SK-N-SH (cell line): ENCODE data around the gene SKIL. TPM values are rescaled to one million over a fixed set of nuclear protein-coding genes. Genes with fewer than 3 reads are reported as not detected.

Experiments
- CTCF ChIA-PET: fragments of 300-600, 350-600 bp; formaldehyde crosslinking; extraction: SDS; loops from one replicate; lab custom pipeline; 2021; lab: Yijun Ruan, JAX
- POLR2A ChIA-PET: fragments of 350-600 bp; sonication (Branson Sonifier 250); formaldehyde crosslinking; extraction: SDS; loops from one replicate; lab custom pipeline; 2020; ENCODE audit warnings: antibody characterized with exemption, inconsistent platforms; lab: Yijun Ruan, JAX
- DNase-seq: peaks from one replicate; pipeline ENCODE4 v3.0.0; 2012
- H2AFZ ChIP-seq: fragments of 200-600 bp; sonication (generic); 2 replicates; pipeline ENCODE4 v1.8.1; 2016; ENCODE audit warnings: antibody characterized with exemption, mild to moderate bottlenecking, low read depth
- H3F3A ChIP-seq: fragments of 200-600 bp; sonication (generic); replicated peaks from 2 replicates; pipeline ENCODE3; 2016; ENCODE audit warnings: antibody characterized with exemption, mild to moderate bottlenecking; ENCODE audit not compliant: insufficient read depth
- H3K27ac ChIP-seq, 2 experiments: fragments of 200-500 bp in 1 of 2; fragments of 200-600 bp in 1 of 2; sonication (Bioruptor generic) in 1 of 2; sonication (generic), shearing (Covaris generic) in 1 of 2; 2 replicates each; pipeline versions ENCODE4 v1.5.1 to v1.6.1; 2014 to 2016; ENCODE audit warnings: low read depth in 2 of 2, inconsistent platforms in 1 of 2, low read length in 1 of 2, mild to moderate bottlenecking in 1 of 2, mixed read lengths in 1 of 2
- H3K27me3 ChIP-seq: fragments of 200-600 bp; sonication (generic), shearing (Covaris generic); 2 replicates; pipeline ENCODE4 v1.6.1; 2016; ENCODE audit warnings: mixed run types; ENCODE audit not compliant: insufficient read depth
- H3K36me3 ChIP-seq, 2 experiments: fragments of 200-500 bp in 1 of 2; fragments of 200-600 bp in 1 of 2; sonication (Bioruptor generic) in 1 of 2; sonication (generic) in 1 of 2; replicated peaks in 1 of 2; 2 replicates each; pipeline versions ENCODE3 to v1.5.1; 2014 to 2016; ENCODE audit warnings: low read length in 1 of 2, mild to moderate bottlenecking in 1 of 2; ENCODE audit not compliant: insufficient read depth in 2 of 2, control insufficient read depth in 1 of 2
- H3K4me1 ChIP-seq, 2 experiments: fragments of 200-500 bp in 1 of 2; fragments of 200-600 bp in 1 of 2; sonication (Bioruptor generic) in 1 of 2; sonication (generic), shearing (Covaris generic) in 1 of 2; 2 replicates each; pipeline versions ENCODE4 v1.5.1 to v1.6.1; 2014 to 2016; ENCODE audit warnings: low read depth in 1 of 2, low read length in 1 of 2, mixed run types in 1 of 2; ENCODE audit not compliant: insufficient read depth in 2 of 2, control insufficient read depth in 1 of 2
- H3K4me2 ChIP-seq: fragments of 200-600 bp; sonication (generic), shearing (Covaris generic); 2 replicates; pipeline ENCODE4 v1.6.1; 2017; ENCODE audit warnings: mixed run types
- H3K4me3 ChIP-seq, 2 experiments: fragments of 200-500 bp in 1 of 2; fragments of 200-600 bp in 1 of 2; sonication (Bioruptor generic) in 1 of 2; sonication (generic), shearing (Covaris generic) in 1 of 2; 2 replicates each; pipeline versions ENCODE4 v1.5.1 to v1.8.1; 2014 to 2016; ENCODE audit warnings: low read depth in 2 of 2, inconsistent platforms in 1 of 2, low read length in 1 of 2, mild to moderate bottlenecking in 1 of 2, mixed read lengths in 1 of 2, moderate library complexity in 1 of 2
- H3K79me2 ChIP-seq: fragments of 200-600 bp; sonication (generic); 2 replicates; pipeline ENCODE4 v1.8.1; 2017; ENCODE audit warnings: mild to moderate bottlenecking; ENCODE audit not compliant: insufficient read depth
- H3K9ac ChIP-seq: fragments of 200-600 bp; sonication (generic); 2 replicates; pipeline ENCODE4 v1.6.1; 2017; ENCODE audit warnings: mixed run types
- H3K9me2 ChIP-seq: fragments of 200-600 bp; sonication (generic); 2 replicates; pipeline ENCODE4 v1.6.1; 2017; ENCODE audit warnings: mixed run types
- H3K9me3 ChIP-seq: fragments of 200-600 bp; sonication (generic); 2 replicates; pipeline ENCODE4 v1.6.1; 2017; ENCODE audit warnings: mixed run types, mild to moderate bottlenecking, moderate library complexity
- H4K20me1 ChIP-seq: fragments of 200-600 bp; sonication (generic); 2 replicates; pipeline ENCODE4 v1.6.1; 2017; ENCODE audit warnings: mild to moderate bottlenecking, mixed run types; ENCODE audit not compliant: insufficient read depth
- CTCF ChIP-seq: fragments of 200-600 bp; sonication (generic); IDR thresholded peaks from 2 replicates; pipeline ENCODE4 v1.6.1; 2017; ENCODE audit warnings: antibody characterized with exemption, mild to moderate bottlenecking, moderate library complexity
- ELF1 ChIP-seq: IDR thresholded peaks from 2 replicates; pipeline ENCODE4 v1.4.0; 2012
- EZH2phosphoT487 ChIP-seq: fragments of 200-600 bp; sonication (generic); IDR thresholded peaks from 2 replicates; pipeline ENCODE4 v1.6.1; 2017; ENCODE audit warnings: low read depth, mixed run types, mild to moderate bottlenecking, antibody characterized with exemption, moderate library complexity, borderline replicate concordance
- FOXM1 ChIP-seq: IDR thresholded peaks from 2 replicates; pipeline ENCODE4 v1.4.0; 2012; ENCODE audit warnings: low read depth, mild to moderate bottlenecking
- GATA2 ChIP-seq: sonication (generic); formaldehyde crosslinking; IDR thresholded peaks from 2 replicates; pipeline ENCODE4 v1.5.0; 2020; ENCODE audit warnings: mild to moderate bottlenecking, missing genetic modification reagents
- JUND ChIP-seq: IDR thresholded peaks from 2 replicates; pipeline ENCODE4 v1.4.0; 2012
- MAX ChIP-seq: IDR thresholded peaks from 2 replicates; pipeline ENCODE4 v1.4.0; 2012; ENCODE audit warnings: low read depth
- NFIC ChIP-seq: IDR thresholded peaks from 2 replicates; pipeline ENCODE4 v1.4.0; 2012; ENCODE audit warnings: borderline replicate concordance
- RCOR1 ChIP-seq: fragments of 150-350 bp; IDR thresholded peaks from 2 replicates; pipeline ENCODE4 v1.6.1; 2017; ENCODE audit warnings: antibody characterized with exemption, low read length
- REST ChIP-seq: IDR thresholded peaks from 2 replicates; pipeline ENCODE4 v1.6.1; 2012; ENCODE audit warnings: mild to moderate bottlenecking, low read depth, low read length, moderate library complexity
- RXRA ChIP-seq: IDR thresholded peaks from 2 replicates; pipeline ENCODE4 v1.4.0; 2012; ENCODE audit warnings: low read depth, mild to moderate bottlenecking, borderline replicate concordance
- SMC3 ChIP-seq: IDR thresholded peaks from 2 replicates; pipeline ENCODE4 v1.6.1; 2012; ENCODE audit warnings: low read depth, low read length, improper control_type of control experiment
- TAF1 ChIP-seq: IDR thresholded peaks from 2 replicates; pipeline ENCODE4 v1.6.1; 2012; ENCODE audit warnings: low read depth, mild to moderate bottlenecking, low read length, moderate library complexity, borderline replicate concordance
- TCF12 ChIP-seq: IDR thresholded peaks from 2 replicates; pipeline ENCODE4 v1.4.0; 2012
- USF1 ChIP-seq: IDR thresholded peaks from 2 replicates; pipeline ENCODE4 v1.4.0; 2012; ENCODE audit warnings: low read depth, borderline replicate concordance
- YY1 ChIP-seq: IDR thresholded peaks from 2 replicates; pipeline ENCODE4 v1.4.0; 2012; ENCODE audit warnings: low read depth, mild to moderate bottlenecking
- ZBTB33 ChIP-seq: IDR thresholded peaks from 2 replicates; pipeline ENCODE4 v1.4.0; 2012; ENCODE audit warnings: low read depth, borderline replicate concordance
- WGBS: methylation state at CpG from one replicate; pipeline ENCODE4 v1.1.6; 2017; ENCODE audit warnings: low lambda C conversion rate; 5-methylcytosine and 5-hydroxymethylcytosine counted together
- polyA plus RNA-seq, 3 experiments: library from polyadenylated mRNA; depleted of rRNA; stranded (reverse); fragments of >200 nt; gene quantifications; 2 replicates each; pipeline ENCODE4 v1.2.3, GENCODE V29; 2012

Gene SKIL
- polyA plus RNA-seq, 1 of the 3 experiments (the other 2 are of a cell fraction), result 3.9 TPM

GRCh38 chr3:170417090-170417489 lies 59.6 kb downstream of the SKIL start:
- ChIA-PET POLR2A (no interaction called here), CTCF (interaction anchor here (0.9 to 10.5 kb wide), 8 partner anchors 9 to 431 kb away, joined by 3 to 316 read pairs (median 5); partner anchors contain the start of gene SLC7A14)
- Histone ChIP-seq H4K20me1 (no peaks in the 10 kb centered on the region), H3K4me3 (no peak overlapping the region), H3F3A (no peaks in the 10 kb centered on the region), H3K79me2 (no peaks in the 10 kb centered on the region), H3K9ac (no peak overlapping the region), H2AFZ (no peak overlapping the region), H3K9me3 (no peaks in the 10 kb centered on the region), H3K4me1 (peaks cover 0 to 8% of the 10 kb centered on the region in 2 experiments; a peak in 1 of 4 replicates), H3K4me2 (no peak overlapping the region), H3K27ac (no peak overlapping the region)
- no peak for DNase-seq
- no peak for TF ChIP-seq ELF1
- TF ChIP-seq ZBTB33, result no peak
- TF ChIP-seq CTCF, result no peak
- TF ChIP-seq GATA2 (CRISPR knock-in tag), result no peak
- TF ChIP-seq FOXM1, result no peak
- no peak for TF ChIP-seq TCF12
- no peak for TF ChIP-seq EZH2phosphoT487
- no peak for TF ChIP-seq YY1
- no peak for TF ChIP-seq NFIC
- no peak for TF ChIP-seq REST
- no peak for TF ChIP-seq MAX
- TF ChIP-seq USF1, result no peak
- TF ChIP-seq SMC3, result no peak
- TF ChIP-seq RXRA, result no peak
- no peak for TF ChIP-seq TAF1
- TF ChIP-seq RCOR1, result no peak
- no peak for TF ChIP-seq JUND
- TF ChIP-seq, all 33 proteins: peak for 0
- WGBS, result 96% methylated on average over 1 of the region's 1 CpG
- Histone ChIP-seq H3K36me3 (no peaks in the 10 kb centered on the region), H3K27me3 (no peaks in the 10 kb centered on the region), H3K9me2 (no peaks in the 10 kb centered on the region)
